ENCODE measurements around the gene DOCK9.

DOCK9 gene

GRCh38 chr13:98785405-98785804 is 192.5 kb downstream of the DOCK9 start:
- no peak for DNase-seq

DNA sequence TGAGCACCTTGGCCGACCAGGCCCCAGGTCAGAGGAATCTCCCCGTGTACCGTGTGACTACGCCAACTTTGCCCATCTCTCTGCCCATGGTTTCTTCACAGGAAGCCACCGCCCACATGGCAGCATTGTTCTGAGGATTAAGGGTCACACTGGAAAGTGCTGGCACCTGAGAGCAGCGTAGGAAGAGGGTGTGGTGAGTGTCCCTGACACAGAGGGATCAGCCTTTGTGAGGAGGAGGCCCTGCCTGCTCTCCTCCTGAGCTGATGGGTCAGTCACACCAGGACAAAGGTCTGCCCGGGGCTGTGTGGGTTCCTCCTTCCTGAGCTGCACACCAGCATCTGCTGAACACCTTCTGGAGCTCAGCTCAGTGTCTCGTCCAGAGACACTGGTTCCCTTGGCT is 193.2 kb downstream of the DOCK9 start:
- DNase-seq: no peak

GRCh38 chr13:98783856-98784478 is 193.9 kb downstream of the DOCK9 start:
- DNase-seq: no peak

DNA sequence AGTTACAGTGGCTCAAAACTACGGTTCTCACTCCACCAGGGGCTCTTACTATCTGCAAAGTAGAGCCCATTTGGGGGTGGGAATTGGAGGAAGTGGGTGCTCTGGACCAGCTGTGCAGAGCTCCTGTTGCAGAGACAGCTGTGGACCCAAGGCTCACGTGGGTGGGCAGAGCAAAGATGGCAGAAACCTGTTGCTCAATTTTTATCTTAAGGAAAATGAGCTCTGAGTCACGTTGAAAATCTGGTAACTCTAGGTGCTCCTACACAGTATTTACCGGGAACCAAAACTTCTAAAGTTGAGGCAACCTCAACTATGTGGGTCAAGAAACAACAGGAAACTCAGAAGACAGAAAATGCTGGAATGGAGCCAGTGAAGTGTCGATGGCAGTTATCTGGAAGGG is 195.2 kb downstream of the DOCK9 start:
- no peak for DNase-seq

DNA sequence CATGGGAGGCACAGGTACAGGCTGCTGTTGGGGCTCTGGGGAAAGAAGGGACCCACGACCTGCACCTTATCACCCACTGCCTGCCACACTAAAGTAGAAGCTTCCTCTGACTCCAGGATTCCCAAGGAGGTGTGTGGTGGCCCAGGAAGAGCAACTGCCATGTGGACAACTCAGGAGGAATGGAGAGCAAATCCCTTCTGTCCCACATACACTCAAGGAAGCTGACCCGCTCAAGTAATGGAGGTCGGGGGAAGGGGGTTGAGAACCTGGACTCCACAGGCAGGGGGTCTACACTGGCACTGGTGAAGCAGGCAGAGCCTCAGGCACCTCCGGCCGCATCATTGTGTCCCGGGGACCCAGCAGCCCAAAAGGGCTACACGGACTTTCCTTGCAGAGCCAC is 196.0 kb downstream of the DOCK9 start:
- DNase-seq: no peak

DNA sequence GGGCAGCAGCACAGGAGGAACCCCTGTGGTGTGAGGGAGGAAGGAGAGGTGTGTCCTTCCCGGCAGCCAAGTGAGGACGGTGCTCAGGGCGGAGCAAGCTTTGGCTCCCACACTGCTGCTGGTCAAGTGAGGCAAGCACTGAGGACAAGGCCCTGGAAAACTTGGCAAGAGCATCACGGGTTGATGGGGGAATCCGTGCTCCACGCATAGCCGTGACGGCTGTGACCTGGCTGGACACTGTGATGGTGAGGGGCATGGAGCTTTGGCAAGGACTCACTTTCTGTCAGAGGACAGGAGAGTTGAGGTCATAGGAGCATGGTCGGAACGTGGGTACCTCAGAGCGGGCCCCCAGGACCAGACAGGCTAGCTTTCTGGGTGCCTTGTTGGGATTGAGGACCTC is 196.4 kb downstream of the DOCK9 start:
- no peak for DNase-seq

GRCh38 chr13:98781045-98781444 is 196.8 kb downstream of the DOCK9 start:
- no peak for DNase-seq

DNA sequence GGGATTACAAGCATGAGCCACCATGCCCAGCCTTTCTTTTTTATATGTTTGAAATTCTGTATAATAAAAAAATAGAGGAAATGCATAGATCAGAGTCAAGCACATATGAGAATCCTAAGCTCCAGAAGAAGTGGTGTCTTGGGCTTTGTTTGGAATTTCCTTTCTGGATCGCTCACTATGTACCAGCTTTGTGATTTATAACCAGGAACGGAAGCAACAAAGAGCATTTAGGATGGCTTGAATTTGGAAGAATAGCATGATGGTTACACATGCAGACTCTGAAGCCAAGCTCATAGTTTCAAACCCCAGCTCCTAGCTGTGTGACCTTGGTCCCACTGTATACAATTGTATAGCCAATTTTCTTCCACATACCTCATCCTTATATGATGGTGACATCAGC is 197.4 kb downstream of the DOCK9 start:
- DNase-seq: no peak

- no peak for DNase-seq
These were observed 198.2 kb downstream of the DOCK9 start for GRCh38 chr13:98779695-98780094.

- DNase-seq: no peak
These were observed 199.1 kb downstream of the DOCK9 start for GRCh38 chr13:98778749-98779148.

DNA sequence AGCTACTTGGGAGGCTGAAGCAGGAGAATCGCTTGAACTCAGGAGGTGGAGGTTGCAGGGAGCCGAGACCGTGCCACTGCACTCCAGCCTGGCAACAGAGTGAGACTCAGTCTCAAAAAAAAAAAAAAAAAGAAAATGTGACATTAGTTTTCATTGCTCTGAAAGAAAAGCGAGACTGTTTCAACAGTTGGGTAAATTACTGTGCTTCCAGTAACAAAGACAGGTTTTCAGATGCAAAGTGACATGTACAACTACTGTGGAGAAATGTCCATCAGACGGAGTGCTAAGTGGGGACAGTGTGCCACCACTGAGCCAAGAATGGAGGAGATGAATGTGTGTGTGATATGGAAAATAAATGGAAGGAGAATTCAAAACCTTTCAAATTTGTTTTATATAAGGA is 201.2 kb downstream of the DOCK9 start:
- no peak for DNase-seq

GRCh38 chr13:98775844-98776598 is 201.8 kb downstream of the DOCK9 start:
- DNase-seq: no peak

DNA sequence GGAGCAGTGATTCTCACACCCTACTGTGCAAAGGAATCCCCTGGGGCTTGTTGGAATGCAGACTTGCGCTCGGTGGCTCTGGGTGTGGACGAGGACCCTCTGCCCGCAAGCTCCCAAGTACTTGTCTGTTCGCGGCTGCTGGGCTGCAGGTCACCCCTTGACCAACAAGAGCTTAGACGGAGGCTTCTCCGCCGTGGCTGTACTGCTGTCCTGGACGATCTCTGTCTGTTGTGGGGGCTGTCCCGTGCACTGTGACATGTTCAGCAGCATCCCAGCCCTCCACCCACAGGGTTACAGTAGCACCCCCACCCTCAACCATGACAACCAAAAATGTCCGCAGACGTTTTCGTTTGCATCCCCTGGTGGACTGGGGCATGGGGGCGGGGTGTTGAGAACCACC is 202.5 kb downstream of the DOCK9 start:
- DNase-seq: no peak

- no peak for DNase-seq
These were observed 203.1 kb downstream of the DOCK9 start for GRCh38 chr13:98774776-98775175.

- DNase-seq: no peak
These were observed 203.9 kb downstream of the DOCK9 start for GRCh38 chr13:98773921-98774320.

- no peak for DNase-seq
These were observed 204.9 kb downstream of the DOCK9 start for GRCh38 chr13:98772794-98773452.

DNA sequence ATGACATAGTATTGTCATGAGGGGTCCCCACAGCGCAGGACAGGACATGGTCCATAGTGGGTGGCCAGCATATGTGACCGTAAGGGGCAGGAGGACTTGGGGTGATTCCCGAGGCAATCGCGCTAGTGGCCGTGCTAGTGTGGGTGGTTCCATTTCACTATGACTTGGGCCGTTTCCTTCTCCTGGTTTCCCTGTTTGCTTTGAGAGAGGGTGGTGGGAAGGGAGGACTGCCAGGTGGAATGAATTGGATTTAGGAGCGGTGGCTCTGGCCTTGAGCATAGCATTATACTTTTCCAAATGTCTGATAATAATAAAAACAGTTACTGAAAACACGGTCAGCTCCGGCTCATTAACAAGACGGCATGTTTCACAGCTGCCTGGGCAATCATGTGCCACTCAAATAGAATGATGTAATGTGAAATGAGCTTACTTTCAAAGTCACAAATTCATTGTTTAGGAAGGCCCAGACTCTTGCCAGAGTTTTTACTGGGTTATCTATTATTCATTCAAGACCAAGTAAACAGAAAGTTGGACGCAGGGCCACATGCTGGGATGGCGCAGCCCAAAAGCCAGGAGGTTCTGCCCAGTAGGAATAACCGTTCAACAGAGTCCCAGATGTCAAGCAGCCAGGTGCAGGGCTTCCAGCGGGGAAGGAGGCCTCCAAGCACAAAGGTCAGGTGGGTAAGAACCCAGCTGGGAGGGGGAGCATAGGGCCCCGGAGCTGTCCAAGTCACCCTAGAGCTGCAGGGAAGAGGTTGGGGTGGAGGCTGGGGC is 205.8 kb downstream of the DOCK9 start:
- no peak for DNase-seq

DNA sequence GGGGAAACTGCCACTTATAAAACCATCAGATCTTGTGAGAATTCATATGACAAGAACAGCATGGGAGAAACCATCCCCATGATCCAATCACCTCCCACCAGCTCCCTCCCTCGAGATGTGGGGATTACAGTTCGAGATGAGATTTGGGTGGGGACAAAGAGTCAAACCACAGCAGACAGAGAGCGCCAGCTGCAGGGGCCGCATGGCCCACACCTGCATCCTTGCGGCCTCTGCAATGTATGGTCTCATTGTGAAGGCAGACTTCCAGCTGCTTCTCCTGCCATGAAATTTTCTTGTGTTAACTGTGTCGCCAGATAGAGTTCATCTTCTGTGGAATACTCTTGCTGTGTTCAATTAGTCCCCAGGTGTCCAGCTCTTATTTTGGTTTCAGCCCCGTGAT is 208.1 kb downstream of the DOCK9 start:
- DNase-seq: no peak

DNA sequence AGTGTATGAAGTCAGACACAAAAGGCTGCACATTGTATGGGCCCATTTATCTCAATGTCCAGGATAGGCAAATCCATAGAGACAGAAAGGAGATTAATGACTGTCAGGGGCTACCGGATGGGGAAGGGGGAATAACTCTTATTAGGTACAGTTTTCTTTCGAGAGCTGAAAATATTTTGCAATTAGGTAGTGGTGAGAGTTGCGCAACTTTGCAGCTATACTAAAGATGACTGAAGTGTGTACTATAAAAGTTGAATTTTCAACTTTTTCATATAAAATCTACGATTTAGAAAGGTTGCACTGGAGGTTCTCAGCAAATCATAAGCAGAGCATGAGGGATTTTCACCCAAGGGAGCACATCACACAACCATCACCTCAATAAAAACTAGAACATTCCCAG is 209.3 kb downstream of the DOCK9 start:
- no peak for DNase-seq

- DNase-seq: no peak
These were observed 211.2 kb downstream of the DOCK9 start for GRCh38 chr13:98766697-98767096.

DNA sequence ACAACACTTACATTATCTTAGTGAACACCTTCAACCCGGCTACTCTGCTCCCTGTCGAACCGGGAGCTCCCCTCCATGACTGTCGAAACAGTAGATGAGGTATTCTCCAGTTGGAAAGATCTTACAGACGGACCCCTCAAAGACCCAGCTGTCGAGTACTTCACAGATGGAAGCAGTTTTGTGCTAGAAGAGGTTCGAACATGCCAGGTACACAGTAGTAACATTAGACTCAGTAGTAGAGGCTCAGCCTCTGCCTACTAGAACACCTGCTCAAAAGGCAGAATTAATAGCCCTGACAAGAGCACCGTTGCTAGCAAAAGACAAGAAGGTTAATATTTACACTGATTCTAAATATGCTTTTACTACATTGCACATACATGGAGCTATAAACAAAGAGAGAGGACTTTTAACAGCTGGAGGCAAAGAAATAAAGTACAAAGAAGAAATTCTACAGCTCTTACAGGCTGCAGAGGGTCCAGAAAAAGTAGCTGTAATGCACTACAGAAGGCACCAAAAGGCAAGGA is 211.8 kb downstream of the DOCK9 start:
- DNase-seq: no peak

- DNase-seq: no peak
These were observed 215.8 kb downstream of the DOCK9 start for GRCh38 chr13:98761986-98762616.
